Upper lobe of left lung (tissue), 6 donors: ENCODE data around the gene DIAPH1. TPM values are rescaled to one million over a fixed set of nuclear protein-coding genes. Genes with fewer than 3 reads are reported as not detected.
A peak's percentile ranks its signal among the peaks of the same experiment; 100 is the strongest.

Experiments used
- ATAC-seq, 2 donors: fragments of 200-7000 bp; cut with Tn5 transposase; one replicate each; pipeline ENCODE4 v1.9.1; 2022; ENCODE audit warnings: mild to moderate bottlenecking in 2 of 2, moderate library complexity in 2 of 2; ENCODE audit not compliant: low FRiP score in 2 of 2
- DNase-seq, 2 donors: peaks; one replicate each; pipeline ENCODE4 v3.0.0-alpha.2; 2019 to 2020
- H3K27ac ChIP-seq, 4 donors: fragments of 200-600 bp; sonication (generic); one replicate each; pipeline ENCODE4 v1.5.1; 2016 to 2019
- H3K27me3 ChIP-seq, 4 donors: fragments of 200-600 bp; sonication (generic); one replicate each; pipeline ENCODE4 v1.5.1; 2017 to 2019
- H3K36me3 ChIP-seq, 4 donors: fragments of 200-600 bp; sonication (generic); one replicate each; pipeline ENCODE4 v1.5.1; 2016 to 2019
- H3K4me1 ChIP-seq, 4 donors: fragments of 200-600 bp; sonication (generic); one replicate each; pipeline ENCODE4 v1.5.1; 2018 to 2019
- H3K4me3 ChIP-seq, 4 donors: fragments of 200-600 bp; sonication (generic); one replicate each; pipeline ENCODE4 v1.5.1; 2017 to 2019; ENCODE audit warnings: mild to moderate bottlenecking in 2 of 4, moderate library complexity in 1 of 4
- H3K9me3 ChIP-seq, 4 donors: fragments of 200-600 bp; sonication (generic); one replicate each; pipeline ENCODE4 v1.5.1; 2018 to 2019
- EP300 ChIP-seq, 4 donors: sonication (generic); formaldehyde crosslinking; IDR thresholded peaks; one replicate each; pipeline ENCODE4 v1.5.1; 2017; ENCODE audit warnings: antibody characterized with exemption in 4 of 4, control low read depth in 2 of 4
- POLR2A ChIP-seq, 4 donors: fragments of 450-650 bp; IDR thresholded peaks; one replicate each; pipeline ENCODE4 v1.5.1; 2016 to 2017; ENCODE audit warnings: antibody characterized with exemption in 4 of 4, mild to moderate bottlenecking in 2 of 4
- POLR2AphosphoS5 ChIP-seq, 2 donors: sonication (generic); formaldehyde crosslinking; IDR thresholded peaks; one replicate each; pipeline ENCODE4 v1.5.1; 2017; ENCODE audit warnings: antibody characterized with exemption in 2 of 2
- WGBS, 2 donors: methylation state at CpG; one replicate each; pipeline ENCODE4 v1.1.5; 2017 to 2018; 5-methylcytosine and 5-hydroxymethylcytosine counted together
- total RNA-seq, 6 donors: library from RNA; depleted of rRNA in 4 of 6; stranded (reverse); fragments of >200 nt in 4 of 6; gene quantifications; one replicate each; pipeline versions ENCODE4 v1.1.0 to v1.2.1, GENCODE V29; 2016 to 2021
- TF ChIP-seq, protein P1 (sequence below), 6 experiments: fragments of 450-650 bp in 4 of 6; fragments of 200-600 bp in 2 of 6; sonication (generic) in 2 of 6; IDR thresholded peaks; one replicate each; pipeline ENCODE4 v1.5.1; 2016 to 2019; ENCODE audit warnings: antibody characterized with exemption in 6 of 6
- donor health status: DM: no; HTN: no; CAD: no; lungs with moderate emphysema.
- donor health status: DM: no; HTN: yes; CAD: no; lungs with severe emphysema.

DIAPH1 gene
- total RNA-seq, 6 donors from 2014 or later: 96.4 to 175 (median 133) TPM

DNA sequence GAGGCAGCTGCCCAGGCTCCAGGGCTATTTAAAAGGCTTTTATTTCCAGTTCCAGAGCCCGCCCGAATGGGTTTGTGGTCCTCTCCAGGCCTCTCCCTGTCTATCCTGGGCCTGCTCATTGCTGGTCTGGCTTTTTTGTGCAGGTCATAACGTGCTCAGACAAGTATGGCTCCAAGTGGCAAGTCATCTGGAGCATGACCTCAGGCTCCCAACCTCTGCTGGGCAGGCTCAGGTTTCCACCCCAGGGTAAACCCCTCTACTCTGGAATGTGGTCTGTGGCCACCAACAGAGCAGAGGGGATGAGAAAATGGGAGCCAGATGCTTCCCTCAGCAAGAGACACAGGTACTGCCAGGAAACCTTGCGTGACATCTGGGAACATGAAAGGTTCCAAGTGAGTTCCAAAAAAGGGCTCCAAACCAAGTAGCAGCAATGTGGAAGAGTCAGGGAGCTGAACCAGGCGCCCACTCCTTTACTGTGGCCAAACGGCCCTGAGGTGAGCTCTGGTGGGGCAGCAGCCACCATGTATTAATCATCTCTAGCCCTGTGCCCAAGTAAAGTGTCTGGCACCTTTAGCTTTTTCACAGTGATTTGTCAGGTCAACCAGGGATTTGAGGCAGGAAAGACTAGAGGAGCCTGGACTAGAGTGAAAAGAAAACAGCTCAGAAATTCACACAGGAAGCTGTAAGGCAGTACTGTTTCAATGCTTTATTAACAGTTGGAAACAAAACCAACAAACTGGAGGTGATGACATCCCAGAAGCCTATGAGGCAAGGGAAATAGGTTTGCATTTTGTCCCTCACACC lies 104.3 kb downstream of the DIAPH1 start:
- peak overlapping the region; percentile 79 to 92 (median 88) for H3K27ac ChIP-seq
- WGBS, 2 donors: 69 to 70% methylated on average over 4 to 6 of the region's 6 CpGs
- ATAC-seq (peak in 1 of 2 donors; percentile 28), DNase-seq (no peak)
- TF ChIP-seq EP300 (IDR thresholded peaks at IDR 0.05) (no peak), POLR2A (IDR thresholded peaks at IDR 0.05) (no peak), POLR2AphosphoS5 (IDR thresholded peaks at IDR 0.05) (no peak)
- TF ChIP-seq, protein P1, sequence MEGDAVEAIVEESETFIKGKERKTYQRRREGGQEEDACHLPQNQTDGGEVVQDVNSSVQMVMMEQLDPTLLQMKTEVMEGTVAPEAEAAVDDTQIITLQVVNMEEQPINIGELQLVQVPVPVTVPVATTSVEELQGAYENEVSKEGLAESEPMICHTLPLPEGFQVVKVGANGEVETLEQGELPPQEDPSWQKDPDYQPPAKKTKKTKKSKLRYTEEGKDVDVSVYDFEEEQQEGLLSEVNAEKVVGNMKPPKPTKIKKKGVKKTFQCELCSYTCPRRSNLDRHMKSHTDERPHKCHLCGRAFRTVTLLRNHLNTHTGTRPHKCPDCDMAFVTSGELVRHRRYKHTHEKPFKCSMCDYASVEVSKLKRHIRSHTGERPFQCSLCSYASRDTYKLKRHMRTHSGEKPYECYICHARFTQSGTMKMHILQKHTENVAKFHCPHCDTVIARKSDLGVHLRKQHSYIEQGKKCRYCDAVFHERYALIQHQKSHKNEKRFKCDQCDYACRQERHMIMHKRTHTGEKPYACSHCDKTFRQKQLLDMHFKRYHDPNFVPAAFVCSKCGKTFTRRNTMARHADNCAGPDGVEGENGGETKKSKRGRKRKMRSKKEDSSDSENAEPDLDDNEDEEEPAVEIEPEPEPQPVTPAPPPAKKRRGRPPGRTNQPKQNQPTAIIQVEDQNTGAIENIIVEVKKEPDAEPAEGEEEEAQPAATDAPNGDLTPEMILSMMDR (IDR thresholded peaks at IDR 0.05): no peak
- peaks cover 47 to 67% (median 58%) of the 10 kb centered on the region in 4 donors for H3K4me1 ChIP-seq
- H3K9me3 ChIP-seq: no peaks in the 10 kb centered on the region
- no peaks in the 10 kb centered on the region for H3K27me3 ChIP-seq
- peaks cover 2 to 63% (median 23%) of the 10 kb centered on the region in 4 donors for H3K36me3 ChIP-seq
- peak overlapping the region in 2 of 4 donors; percentile 57 to 60 for H3K4me3 ChIP-seq

DNA sequence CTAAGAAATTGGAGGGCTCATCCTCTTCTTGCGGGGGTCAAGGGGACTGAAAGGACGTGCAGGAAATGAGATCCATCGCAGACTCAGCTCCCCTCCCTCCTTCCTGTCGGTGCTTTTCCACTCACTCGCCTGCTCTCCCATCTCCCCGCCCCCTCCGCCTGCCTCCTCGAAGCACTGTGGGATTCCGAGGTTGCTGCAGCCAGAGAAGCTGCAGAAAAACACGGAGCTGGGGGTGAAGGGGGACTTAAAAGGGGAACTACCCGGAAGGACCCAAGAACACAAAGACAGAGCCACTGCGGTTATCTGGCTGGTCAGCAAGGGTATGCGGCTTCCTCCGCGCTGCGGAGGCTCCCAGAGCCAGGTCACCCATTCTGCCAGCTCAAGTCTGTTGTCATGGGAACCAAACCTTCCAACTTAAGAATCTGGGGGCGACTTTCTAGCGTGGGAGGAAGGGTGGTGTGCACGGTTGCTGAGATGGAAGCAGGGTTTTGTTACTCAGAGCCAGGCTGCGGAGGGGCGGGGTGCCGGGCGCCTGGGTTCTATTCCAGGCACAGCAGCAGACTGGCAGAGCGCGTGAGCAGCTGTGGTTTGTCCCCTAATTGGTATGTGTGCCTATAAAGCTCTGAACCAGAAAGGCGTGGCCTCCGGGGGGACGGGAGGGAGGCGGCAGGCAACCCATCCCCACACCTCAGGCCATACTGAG lies 105.0 kb downstream of the DIAPH1 start:
- Histone ChIP-seq H3K27me3 (no peaks in the 10 kb centered on the region), H3K36me3 (peaks cover 2 to 56% (median 19%) of the 10 kb centered on the region in 4 donors), H3K4me1 (peaks cover 51 to 67% (median 58%) of the 10 kb centered on the region in 4 donors), H3K4me3 (peak overlapping the region; percentile 37 to 60 (median 48)), H3K9me3 (no peaks in the 10 kb centered on the region), H3K27ac (peak overlapping the region; percentile 79 to 92 (median 88))
- WGBS, 2 donors: 17 to 23% methylated on average over 20 to 28 of the region's 29 CpGs
- DNase-seq: peak; percentile 70 to 87
- TF ChIP-seq, protein P1 (IDR thresholded peaks at IDR 0.05): no peak
- peak; percentile 39 to 64 for TF ChIP-seq POLR2AphosphoS5 (IDR thresholded peaks at IDR 0.05)
- peak in 1 of 4 donors; percentile 14 for TF ChIP-seq POLR2A (IDR thresholded peaks at IDR 0.05)
- no peak for TF ChIP-seq EP300 (IDR thresholded peaks at IDR 0.05)
- ATAC-seq: peak; percentile 47 to 56

DNA sequence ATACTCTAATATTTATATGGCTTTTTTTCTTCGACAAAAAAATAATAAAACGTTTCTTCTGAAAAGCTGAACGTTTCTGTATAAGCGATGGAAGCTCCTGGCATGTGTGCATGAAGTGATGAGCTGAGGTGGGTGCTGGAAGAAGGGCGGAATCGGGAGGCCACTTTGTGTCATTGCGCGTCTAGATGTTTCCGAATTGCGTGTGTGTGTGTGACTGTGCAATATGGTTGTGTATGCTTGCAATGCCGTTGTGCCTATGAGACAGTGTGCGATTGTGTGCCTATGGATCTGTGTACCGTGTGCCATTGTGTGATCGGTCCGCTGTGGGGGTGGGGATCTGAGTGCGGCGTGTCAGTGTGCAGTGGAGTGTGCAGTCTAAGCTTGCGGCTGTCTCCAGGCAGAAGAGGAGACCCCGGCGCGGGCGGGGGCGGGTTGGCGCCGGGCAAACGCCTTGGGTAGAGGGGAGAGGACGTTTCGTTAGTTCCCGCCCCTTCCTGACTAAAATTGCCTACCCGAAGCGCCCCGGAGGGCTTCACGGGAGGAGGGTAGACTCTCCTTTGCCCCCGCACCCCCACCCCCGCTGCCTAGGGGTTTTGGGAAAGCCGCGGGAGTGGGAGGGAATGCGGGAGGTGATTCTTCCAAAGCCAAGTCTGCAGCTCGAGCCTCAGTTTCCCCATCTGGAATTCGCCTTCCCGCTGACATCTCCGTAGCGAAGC lies 105.7 kb downstream of the DIAPH1 start:
- Histone ChIP-seq H3K36me3 (peaks cover 2 to 49% (median 17%) of the 10 kb centered on the region in 4 donors), H3K4me1 (peaks cover 47 to 68% (median 60%) of the 10 kb centered on the region in 4 donors), H3K4me3 (peak overlapping the region; percentile 37 to 60 (median 48)), H3K27me3 (no peaks in the 10 kb centered on the region), H3K9me3 (no peaks in the 10 kb centered on the region), H3K27ac (peak overlapping the region; percentile 79 to 92 (median 88))
- DNase-seq (peak; percentile 37 to 89), ATAC-seq (peak in 1 of 2 donors; percentile 3)
- 15 to 23% methylated on average over 17 to 33 of the region's 43 CpGs for WGBS, 2 donors
- no peak for TF ChIP-seq POLR2A (IDR thresholded peaks at IDR 0.05)
- TF ChIP-seq, protein P1 (IDR thresholded peaks at IDR 0.05): no peak
- TF ChIP-seq EP300 (IDR thresholded peaks at IDR 0.05): no peak
- peak in 1 of 2 donors; percentile 30 for TF ChIP-seq POLR2AphosphoS5 (IDR thresholded peaks at IDR 0.05)

DNA sequence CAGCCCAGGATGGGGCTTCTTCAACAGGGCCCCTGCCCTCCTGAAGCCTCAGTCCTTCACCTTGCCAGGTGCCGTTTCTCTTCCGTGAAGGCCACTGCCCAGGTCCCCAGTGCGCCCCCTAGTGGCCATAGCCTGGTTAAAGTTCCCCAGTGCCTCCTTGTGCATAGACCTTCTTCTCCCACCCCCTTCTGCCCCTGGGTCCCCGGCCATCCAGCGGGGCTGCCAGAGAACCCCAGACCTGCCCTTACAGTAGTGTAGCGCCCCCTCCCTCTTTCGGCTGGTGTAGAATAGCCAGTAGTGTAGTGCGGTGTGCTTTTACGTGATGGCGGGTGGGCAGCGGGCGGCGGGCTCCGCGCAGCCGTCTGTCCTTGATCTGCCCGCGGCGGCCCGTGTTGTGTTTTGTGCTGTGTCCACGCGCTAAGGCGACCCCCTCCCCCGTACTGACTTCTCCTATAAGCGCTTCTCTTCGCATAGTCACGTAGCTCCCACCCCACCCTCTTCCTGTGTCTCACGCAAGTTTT lies 106.3 kb downstream of the DIAPH1 start:
- ATAC-seq (peak; percentile 31 to 76), DNase-seq (peak; percentile 84 to 88)
- Histone ChIP-seq H3K27me3 (no peaks in the 10 kb centered on the region), H3K9me3 (no peaks in the 10 kb centered on the region), H3K4me1 (peaks cover 49 to 68% (median 62%) of the 10 kb centered on the region in 4 donors), H3K27ac (peak overlapping the region; percentile 79 to 92 (median 88)), H3K4me3 (peak overlapping the region in 3 of 4 donors; percentile 38 to 60 (median 57)), H3K36me3 (peaks cover 2 to 44% (median 15%) of the 10 kb centered on the region in 4 donors)
- peak in 1 of 2 donors; percentile 5 for TF ChIP-seq POLR2AphosphoS5 (IDR thresholded peaks at IDR 0.05)
- TF ChIP-seq, protein P1 (IDR thresholded peaks at IDR 0.05): peak; percentile 70 to 84 (median 82)
- no peak for TF ChIP-seq POLR2A (IDR thresholded peaks at IDR 0.05)
- TF ChIP-seq EP300 (IDR thresholded peaks at IDR 0.05): no peak
- WGBS, 2 donors: 10 to 15% methylated on average over 23 to 28 of the region's 28 CpGs
